Stomach smooth muscle (tissue), 2 donors: ENCODE measurements around the gene SCUBE3.

ENCODE experiments used
- H3K27ac ChIP-seq: one replicate; pipeline ENCODE4 v1.7.0; 2013; ENCODE audit warnings: mild to moderate bottlenecking, low read length, inconsistent platforms
- H3K27me3 ChIP-seq, 2 donors: one replicate each; pipeline ENCODE4 v1.7.0; 2013; ENCODE audit warnings: low read length in 2 of 2; ENCODE audit not compliant: insufficient read depth in 2 of 2, control insufficient read depth in 1 of 2
- H3K36me3 ChIP-seq, 2 donors: one replicate each; pipeline ENCODE4 v1.7.0; 2013; ENCODE audit warnings: low read length in 2 of 2; ENCODE audit not compliant: control insufficient read depth in 2 of 2, insufficient read depth in 2 of 2
- H3K4me1 ChIP-seq: one replicate; pipeline ENCODE4 v1.7.0; 2013; ENCODE audit warnings: low read length; ENCODE audit not compliant: control insufficient read depth, insufficient read depth
- H3K4me3 ChIP-seq, 2 donors: one replicate each; pipeline ENCODE4 v1.7.0; 2013; ENCODE audit warnings: low read length in 2 of 2
- H3K9ac ChIP-seq, 2 donors: one replicate each; pipeline ENCODE4 v1.7.0; 2013; ENCODE audit warnings: low read length in 2 of 2, mild to moderate bottlenecking in 1 of 2
- H3K9me3 ChIP-seq, 2 donors: one replicate each; pipeline ENCODE4 v1.7.0; 2013; ENCODE audit warnings: low read length in 2 of 2; ENCODE audit not compliant: control insufficient read depth in 2 of 2
- donor health status: healthy.
- donor health status: Pancreatic carcinoma.

Gene SCUBE3

DNA sequence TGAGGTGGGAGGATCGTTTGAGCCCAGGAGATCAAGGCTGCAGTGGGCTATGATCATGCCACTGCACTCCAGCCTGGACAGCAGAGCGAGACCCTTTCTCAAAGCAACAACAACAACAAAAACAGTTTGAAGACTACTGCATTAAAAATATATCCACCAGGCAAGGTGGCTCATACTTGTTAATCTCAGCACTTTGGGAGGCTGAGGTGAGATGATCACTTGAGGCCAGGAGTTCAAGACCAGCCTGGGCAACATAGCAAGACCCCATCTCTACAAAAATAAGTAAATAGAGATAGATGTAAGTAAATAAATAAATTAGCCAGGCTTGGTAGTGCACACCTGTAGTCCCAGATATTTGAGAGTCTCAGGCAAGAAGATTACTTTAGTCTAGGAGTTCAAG is 58.2 kb downstream of the SCUBE3 start:
- Histone ChIP-seq H3K9me3 (no peaks in the 10 kb centered on the region), H3K27me3 (no peaks in the 10 kb centered on the region), H3K4me3 (no peak overlapping the region), H3K4me1 (peaks cover 18% of the 10 kb centered on the region), H3K9ac (no peak overlapping the region), H3K27ac (no peak overlapping the region), H3K36me3 (peaks cover 0 to 2% of the 10 kb centered on the region in 2 donors)

DNA sequence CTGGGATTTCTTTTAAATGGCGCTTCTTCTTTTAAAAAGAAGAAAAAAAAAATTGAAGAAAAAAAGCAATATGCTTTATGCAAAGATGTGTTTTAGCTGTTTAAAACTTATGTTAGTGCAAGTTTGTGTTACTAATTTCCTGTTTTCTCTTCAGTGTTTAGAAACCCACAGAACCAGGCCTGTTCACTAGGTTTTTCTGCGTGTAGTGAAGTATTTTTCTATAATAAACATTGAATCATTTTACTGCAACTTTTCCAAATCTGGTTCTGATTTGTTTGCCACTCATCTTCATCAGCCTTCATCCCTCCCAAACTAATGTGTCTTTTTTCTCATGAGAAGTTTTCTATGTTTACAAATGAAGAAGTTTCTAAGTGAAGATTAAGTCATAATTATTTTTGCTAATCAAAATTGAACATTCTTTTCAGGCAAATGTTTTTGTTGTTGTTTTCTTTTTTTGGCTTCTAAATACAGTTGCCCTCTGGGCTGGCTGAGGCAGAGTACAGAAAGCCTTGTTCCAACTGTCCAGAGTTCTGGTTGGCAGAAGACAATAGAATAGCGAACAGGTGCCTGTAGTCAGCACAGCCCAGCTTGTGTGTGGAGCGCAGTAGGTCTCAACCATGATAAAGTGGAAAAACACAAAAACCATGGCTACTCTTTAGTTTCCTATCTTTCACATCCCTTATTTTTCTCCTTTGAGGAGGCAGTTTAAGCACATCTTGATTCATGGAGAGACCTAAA is 60.2 kb downstream of the SCUBE3 start:
- Histone ChIP-seq H3K27me3 (no peaks in the 10 kb centered on the region), H3K36me3 (no peaks in the 10 kb centered on the region), H3K9ac (no peak overlapping the region), H3K4me3 (no peak overlapping the region), H3K9me3 (no peaks in the 10 kb centered on the region), H3K27ac (no peak overlapping the region), H3K4me1 (peaks cover 14% of the 10 kb centered on the region)

DNA sequence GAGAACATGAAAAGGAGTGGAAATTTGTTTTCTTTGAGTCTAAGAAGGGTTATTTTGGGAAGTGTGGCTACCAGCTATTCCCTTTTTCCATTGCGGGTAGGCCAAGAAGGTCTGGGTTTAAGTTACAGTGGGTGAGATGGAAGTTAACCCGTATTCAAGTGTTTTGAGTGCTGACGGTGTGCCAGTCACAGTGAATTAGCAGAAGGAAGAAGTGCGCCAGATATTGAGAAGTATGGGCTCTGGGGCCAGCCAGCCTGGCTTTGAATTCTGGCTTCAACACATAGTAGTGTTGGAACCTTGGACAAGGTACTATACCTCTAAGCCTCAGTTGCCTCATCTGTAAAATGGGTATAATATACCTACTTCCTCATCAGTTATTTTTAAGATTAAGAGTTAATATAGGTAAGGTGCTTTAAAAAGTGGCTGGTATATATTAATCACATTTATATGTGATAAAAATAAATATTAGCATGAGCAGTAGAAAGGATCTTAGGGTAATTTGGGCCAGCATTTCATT is 62.0 kb downstream of the SCUBE3 start:
- H3K9ac ChIP-seq, result no peak overlapping the region
- peak overlapping the region; percentile 53 for H3K27ac ChIP-seq

DNA sequence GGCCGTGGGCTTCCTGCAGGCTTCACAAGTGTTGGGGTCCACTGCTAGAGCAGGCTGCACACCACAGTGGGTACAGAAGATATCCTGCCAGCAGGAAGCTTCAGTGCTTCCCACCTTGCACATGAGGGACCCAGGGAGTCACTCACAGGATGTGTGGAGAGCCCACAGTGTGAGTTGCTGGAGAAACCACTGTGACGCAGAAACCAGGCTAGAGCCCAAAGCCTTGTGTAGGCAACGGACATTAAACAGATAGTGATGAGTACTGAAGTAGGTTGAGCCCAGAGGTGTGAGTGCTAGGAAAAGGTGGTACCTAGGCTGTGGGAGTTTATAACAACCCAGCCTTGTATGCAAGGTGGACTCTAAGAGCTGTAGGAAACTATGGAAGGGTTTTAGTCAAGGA is 65.0 kb downstream of the SCUBE3 start:
- Histone ChIP-seq H3K4me3 (no peak overlapping the region), H3K4me1 (peaks cover 14% of the 10 kb centered on the region), H3K27ac (no peak overlapping the region), H3K9ac (no peak overlapping the region), H3K27me3 (no peaks in the 10 kb centered on the region), H3K36me3 (peaks cover 16 to 23% of the 10 kb centered on the region in 2 donors), H3K9me3 (no peaks in the 10 kb centered on the region)

More for the DNA sequence above, 62.0 kb downstream of the SCUBE3 start:
- peaks cover 14% of the 10 kb centered on the region for H3K4me1 ChIP-seq
- no peaks in the 10 kb centered on the region for H3K27me3 ChIP-seq
- H3K4me3 ChIP-seq, result no peak overlapping the region
- H3K36me3 ChIP-seq, result peaks cover 0 to under 1% of the 10 kb centered on the region in 2 donors
- H3K9me3 ChIP-seq, result no peaks in the 10 kb centered on the region

DNA sequence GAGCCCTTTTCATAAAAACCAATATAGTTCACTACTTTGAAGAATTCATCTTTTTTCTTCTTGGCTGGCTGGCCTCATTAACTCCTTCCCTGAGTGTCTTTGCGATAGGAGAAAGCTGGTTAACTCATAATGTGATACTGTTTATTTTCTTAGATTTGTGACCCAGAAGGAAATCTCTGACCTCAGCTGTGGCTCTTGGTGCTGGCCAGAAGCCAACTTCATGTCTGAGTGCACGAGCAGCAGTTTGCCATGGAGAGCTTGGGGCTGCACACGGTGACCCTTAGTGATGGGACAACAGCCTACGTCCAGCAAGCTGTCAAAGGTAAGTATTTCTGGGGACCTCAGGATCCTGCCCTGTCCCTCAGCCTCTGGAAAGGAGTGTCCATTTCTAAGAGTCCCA is 67.1 kb downstream of the SCUBE3 start:
- Histone ChIP-seq H3K4me3 (no peak overlapping the region), H3K27me3 (no peaks in the 10 kb centered on the region), H3K27ac (no peak overlapping the region), H3K9ac (no peak overlapping the region), H3K9me3 (no peaks in the 10 kb centered on the region), H3K36me3 (peaks cover 27 to 34% of the 10 kb centered on the region in 2 donors), H3K4me1 (no peaks in the 10 kb centered on the region)

DNA sequence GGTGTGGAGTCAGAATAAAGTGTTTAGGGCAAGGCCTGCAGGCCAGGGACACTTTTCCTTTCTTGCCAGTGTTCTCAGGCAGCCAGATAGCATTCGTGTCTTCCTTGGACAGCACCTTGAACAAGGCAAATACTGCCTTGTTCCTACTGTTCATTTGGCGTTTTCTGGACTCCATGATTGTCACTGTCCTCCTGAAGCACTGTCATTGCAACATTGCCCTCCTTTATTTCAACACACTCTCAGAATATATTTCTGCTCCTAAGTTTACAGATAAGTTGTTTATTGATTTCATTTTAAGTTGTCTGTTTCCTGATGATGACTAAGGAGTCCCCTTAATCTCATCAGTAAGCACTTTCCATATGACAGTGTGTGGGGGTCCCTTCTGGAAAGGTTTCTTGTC is 68.7 kb downstream of the SCUBE3 start:
- H3K27ac ChIP-seq, result no peak overlapping the region
- H3K9me3 ChIP-seq, result no peaks in the 10 kb centered on the region
- H3K4me1 ChIP-seq, result peaks cover under 1% of the 10 kb centered on the region
- H3K4me3 ChIP-seq, result no peak overlapping the region
- H3K36me3 ChIP-seq, result peaks cover 42 to 49% of the 10 kb centered on the region in 2 donors
- no peak overlapping the region for H3K9ac ChIP-seq
- no peaks in the 10 kb centered on the region for H3K27me3 ChIP-seq

DNA sequence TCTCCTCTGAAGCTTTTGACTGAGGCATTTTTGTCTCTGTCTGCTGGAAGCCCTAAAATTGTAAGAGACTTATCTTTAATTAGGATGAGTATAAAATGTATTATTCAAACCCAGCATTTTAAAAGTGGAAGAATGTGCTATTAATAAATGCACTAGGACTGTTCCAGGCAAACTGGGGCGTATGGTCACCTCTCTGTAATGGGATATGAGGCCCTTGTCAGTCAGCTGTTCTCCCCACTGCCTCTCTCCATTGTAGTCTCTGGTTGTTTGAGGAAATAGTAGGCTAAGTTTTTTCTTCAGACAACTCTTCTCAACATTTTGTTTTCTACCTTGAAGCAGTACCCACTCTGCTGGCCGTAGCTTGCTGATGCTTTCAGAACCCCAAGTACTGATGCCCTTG is 69.6 kb downstream of the SCUBE3 start:
- Histone ChIP-seq H3K4me1 (peaks cover 2% of the 10 kb centered on the region), H3K9ac (no peak overlapping the region), H3K36me3 (peaks cover 49 to 58% of the 10 kb centered on the region in 2 donors), H3K27ac (no peak overlapping the region), H3K27me3 (no peaks in the 10 kb centered on the region), H3K4me3 (no peak overlapping the region), H3K9me3 (no peaks in the 10 kb centered on the region)

DNA sequence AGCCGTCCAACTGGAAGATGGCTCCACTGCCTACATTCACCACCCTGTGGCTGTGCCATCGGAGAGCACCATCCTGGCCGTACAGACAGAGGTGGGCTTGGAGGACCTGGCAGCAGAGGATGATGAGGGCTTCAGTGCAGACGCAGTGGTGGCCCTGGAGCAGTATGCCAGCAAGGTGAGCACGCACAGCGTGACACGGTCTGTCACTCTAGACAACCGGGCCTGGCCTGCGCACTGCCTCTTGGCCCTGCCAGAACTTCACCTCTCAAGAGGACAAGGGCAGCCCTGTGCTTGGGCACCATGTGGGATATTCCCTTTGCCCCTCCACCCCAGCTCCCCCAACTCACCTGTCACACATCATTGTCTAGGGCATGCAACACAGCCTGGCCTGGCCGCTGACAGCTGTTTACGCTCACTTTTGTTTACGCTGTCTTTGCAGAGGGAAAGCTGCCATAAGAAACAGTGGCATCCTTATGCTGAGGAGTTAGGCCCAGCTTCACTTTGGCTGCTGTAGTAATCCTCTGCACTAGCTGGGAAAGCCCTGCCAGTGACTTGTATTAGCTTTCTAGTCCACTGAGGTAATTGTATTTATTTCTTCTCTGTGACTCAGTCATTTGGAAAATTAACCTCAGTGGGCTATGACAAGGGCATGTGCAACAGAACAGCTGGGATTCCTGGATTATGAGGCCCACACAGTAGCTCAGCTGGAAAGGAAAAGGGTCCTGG is 74.1 kb downstream of the SCUBE3 start:
- Histone ChIP-seq H3K9me3 (no peaks in the 10 kb centered on the region), H3K36me3 (peaks cover 65 to 80% of the 10 kb centered on the region in 2 donors), H3K4me1 (peaks cover 2% of the 10 kb centered on the region), H3K27me3 (no peaks in the 10 kb centered on the region), H3K4me3 (no peak overlapping the region), H3K27ac (no peak overlapping the region), H3K9ac (no peak overlapping the region)

DNA sequence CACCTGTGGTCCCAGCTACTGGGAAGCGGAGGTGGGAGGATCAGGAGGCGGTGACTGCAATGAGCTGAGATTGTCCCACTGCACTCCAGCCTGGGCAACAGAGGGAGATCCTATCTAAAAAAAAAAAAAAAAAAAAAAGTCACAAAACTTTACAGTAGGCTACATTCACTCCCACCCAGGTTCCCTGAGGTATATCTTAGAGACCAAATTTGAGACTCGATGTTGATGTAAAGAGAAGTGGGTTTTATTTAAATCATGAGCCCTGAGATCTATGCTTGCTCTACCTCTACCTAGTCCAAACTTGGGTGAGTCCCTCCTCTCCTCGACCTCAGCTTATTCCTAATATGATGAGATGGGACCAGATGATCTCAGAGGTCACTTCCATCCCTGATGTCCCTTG is 75.1 kb downstream of the SCUBE3 start:
- Histone ChIP-seq H3K4me3 (no peak overlapping the region), H3K9me3 (no peaks in the 10 kb centered on the region), H3K9ac (no peak overlapping the region), H3K36me3 (peaks cover 72 to 79% of the 10 kb centered on the region in 2 donors), H3K27ac (no peak overlapping the region), H3K27me3 (no peaks in the 10 kb centered on the region), H3K4me1 (peaks cover 2% of the 10 kb centered on the region)

DNA sequence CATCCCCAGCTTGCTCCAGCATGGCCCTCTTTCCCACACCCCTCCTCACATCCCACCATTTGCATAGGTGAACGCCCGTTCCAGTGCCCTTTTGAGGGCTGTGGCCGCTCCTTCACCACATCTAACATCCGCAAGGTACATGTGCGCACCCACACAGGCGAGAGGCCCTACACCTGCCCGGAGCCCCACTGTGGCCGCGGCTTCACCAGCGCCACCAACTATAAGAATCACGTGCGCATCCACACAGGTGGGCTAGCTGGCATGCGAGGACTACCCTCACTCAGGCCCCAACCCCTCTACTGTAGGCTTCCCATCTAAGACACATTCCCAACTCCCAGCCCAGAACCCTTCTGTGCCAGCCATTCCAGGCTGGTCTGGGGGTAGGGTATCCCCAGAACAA is 77.7 kb downstream of the SCUBE3 start:
- Histone ChIP-seq H3K9ac (no peak overlapping the region), H3K27me3 (no peaks in the 10 kb centered on the region), H3K36me3 (peaks cover 58 to 75% of the 10 kb centered on the region in 2 donors), H3K4me1 (peaks cover 2% of the 10 kb centered on the region), H3K4me3 (no peak overlapping the region), H3K9me3 (no peaks in the 10 kb centered on the region), H3K27ac (no peak overlapping the region)

DNA sequence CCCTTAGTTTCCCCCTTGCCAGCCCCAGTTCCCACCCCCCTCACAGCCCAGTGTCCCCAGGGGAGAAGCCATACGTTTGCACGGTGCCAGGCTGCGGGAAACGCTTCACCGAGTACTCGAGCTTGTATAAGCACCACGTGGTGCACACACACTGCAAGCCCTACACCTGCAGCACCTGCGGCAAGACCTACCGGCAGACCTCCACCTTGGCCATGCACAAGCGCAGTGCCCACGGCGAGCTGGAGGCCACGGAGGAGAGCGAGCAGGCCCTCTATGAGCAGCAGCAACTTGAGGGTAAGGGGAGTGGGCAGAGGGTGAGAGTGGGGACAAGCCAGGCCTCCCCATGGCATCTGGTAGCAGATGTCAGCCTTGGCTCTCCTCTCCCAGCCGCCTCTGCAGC is 78.7 kb downstream of the SCUBE3 start:
- H3K27ac ChIP-seq, result no peak overlapping the region
- H3K36me3 ChIP-seq, result peaks cover 49 to 66% of the 10 kb centered on the region in 2 donors
- H3K4me3 ChIP-seq, result no peak overlapping the region
- no peaks in the 10 kb centered on the region for H3K9me3 ChIP-seq
- no peak overlapping the region for H3K9ac ChIP-seq
- peaks cover 8% of the 10 kb centered on the region for H3K4me1 ChIP-seq
- no peaks in the 10 kb centered on the region for H3K27me3 ChIP-seq
